Neuronal stem cell (in vitro differentiated cells): ENCODE results near the gene SART1.
A peak's percentile ranks its signal among the peaks of the same experiment; 100 is the strongest.

Experiments
- DNase-seq: peaks from one replicate; pipeline ENCODE4 v3.0.0-alpha.2; 2013; ENCODE audit warnings: low spot score
- H2AFZ ChIP-seq: one replicate; pipeline ENCODE4 v1.6.1; 2013; ENCODE audit warnings: mild to moderate bottlenecking, low read length, inconsistent platforms
- H2AK5ac ChIP-seq: 2 replicates; pipeline ENCODE4 v1.6.1; 2013; ENCODE audit warnings: low read depth, mild to moderate bottlenecking, inconsistent platforms, low read length, moderate library complexity, mixed read lengths
- H2BK120ac ChIP-seq: 2 replicates; pipeline ENCODE4 v1.6.1; 2013; ENCODE audit warnings: low read depth, mild to moderate bottlenecking, inconsistent platforms, low read length, moderate library complexity, mixed read lengths
- H2BK12ac ChIP-seq: one replicate; pipeline ENCODE4 v1.6.1; 2013; ENCODE audit warnings: low read length, inconsistent platforms
- H2BK15ac ChIP-seq: 2 replicates; pipeline ENCODE4 v1.6.1; 2013; ENCODE audit warnings: mild to moderate bottlenecking, low read length, inconsistent platforms, mixed read lengths
- H2BK5ac ChIP-seq: one replicate; pipeline ENCODE4 v1.6.1; 2013; ENCODE audit warnings: inconsistent platforms, mild to moderate bottlenecking, low read length, moderate library complexity
- H3K14ac ChIP-seq: one replicate; pipeline ENCODE4 v1.6.1; 2013; ENCODE audit warnings: low read length, inconsistent platforms
- H3K18ac ChIP-seq: 2 replicates; pipeline ENCODE4 v1.6.1; 2013; ENCODE audit warnings: low read length, inconsistent platforms
- H3K23ac ChIP-seq: 2 replicates; pipeline ENCODE4 v1.6.1; 2013; ENCODE audit warnings: low read depth, mild to moderate bottlenecking, mixed read lengths, low read length, inconsistent platforms; ENCODE audit not compliant: poor library complexity
- H3K27ac ChIP-seq: replicated peaks from 3 replicates; pipeline ENCODE4 v1.5.1; 2013; ENCODE audit warnings: low read length, inconsistent platforms
- H3K27me3 ChIP-seq, 3 experiments: 2 replicates each; pipeline ENCODE4 v1.6.1; 2013; ENCODE audit warnings: low read length in 3 of 3, mild to moderate bottlenecking in 2 of 3, inconsistent platforms in 1 of 3, low read depth in 1 of 3, mixed read lengths in 1 of 3, moderate library complexity in 1 of 3; ENCODE audit not compliant: control insufficient read depth in 3 of 3, insufficient read depth in 3 of 3
- H3K36me3 ChIP-seq, 2 donors: replicated peaks in 1 of 2; 2 replicates each; pipeline ENCODE4 v1.6.1; 2013; ENCODE audit warnings: low read length in 2 of 2; ENCODE audit not compliant: control insufficient read depth in 2 of 2, insufficient read depth in 2 of 2
- H3K4ac ChIP-seq: 2 replicates; pipeline ENCODE4 v1.6.1; 2013; ENCODE audit warnings: inconsistent platforms, mild to moderate bottlenecking, low read length, moderate library complexity
- H3K4me1 ChIP-seq, 2 donors: 1 replicate in 1 of 2; 2 replicates in 1 of 2; pipeline ENCODE4 v1.6.1; 2013; ENCODE audit warnings: low read length in 2 of 2, low read depth in 1 of 2; ENCODE audit not compliant: control insufficient read depth in 2 of 2, insufficient read depth in 1 of 2
- H3K4me2 ChIP-seq: one replicate; pipeline ENCODE4 v1.6.1; 2013; ENCODE audit warnings: mild to moderate bottlenecking, low read length, inconsistent platforms; ENCODE audit not compliant: insufficient read depth, poor library complexity, severe bottlenecking
- H3K4me3 ChIP-seq, 2 donors: 2 replicates each; pipeline ENCODE4 v1.5.1; 2013; ENCODE audit warnings: low read length in 2 of 2, mild to moderate bottlenecking in 2 of 2, inconsistent platforms in 1 of 2, moderate library complexity in 1 of 2
- H3K79me1 ChIP-seq: one replicate; pipeline ENCODE4 v1.6.1; 2013; ENCODE audit warnings: low read depth, mild to moderate bottlenecking, inconsistent platforms, low read length, moderate library complexity
- H3K9ac ChIP-seq: one replicate; pipeline ENCODE4 v1.6.1; 2013; ENCODE audit warnings: mild to moderate bottlenecking, low read depth, low read length, inconsistent platforms; ENCODE audit not compliant: poor library complexity
- H3K9me3 ChIP-seq, 2 donors: replicated peaks in 1 of 2; 2 replicates each; pipeline versions ENCODE3 to v1.6.1; 2013; ENCODE audit warnings: low read length in 2 of 2, mild to moderate bottlenecking in 2 of 2, inconsistent platforms in 1 of 2, low read depth in 1 of 2, mixed read lengths in 1 of 2, moderate library complexity in 1 of 2; ENCODE audit not compliant: control insufficient read depth in 2 of 2, insufficient read depth in 1 of 2
- H4K8ac ChIP-seq: one replicate; pipeline ENCODE4 v1.6.1; 2013; ENCODE audit warnings: low read depth, mild to moderate bottlenecking, inconsistent platforms, low read length, moderate library complexity
- H4K91ac ChIP-seq: one replicate; pipeline ENCODE4 v1.6.1; 2013; ENCODE audit warnings: low read length, low read depth, mild to moderate bottlenecking, inconsistent platforms; ENCODE audit not compliant: poor library complexity
- WGBS, 2 donors: extraction: QIAGEN DNeasy Blood & Tissue Kit; methylation state at CpG; one replicate each; pipeline ENCODE4 v1.1.7; 2013; ENCODE audit warnings: missing lambda C conversion rate in 2 of 2, mixed read lengths in 1 of 2; ENCODE audit not compliant: insufficient read length in 2 of 2, insufficient replicate concordance in 1 of 2; ENCODE audit errors: extremely low coverage in 2 of 2; 5-methylcytosine and 5-hydroxymethylcytosine counted together

Gene SART1

GRCh38 chr11:65945941-65946558 is 15.5 kb upstream of the SART1 start:
- peak overlapping the region; percentile 9 to 40 for H3K4me3 ChIP-seq
- no CpG with 5 or more reads among the region's 11 CpGs for WGBS, 2 donors
- peak overlapping the region; percentile 97 for H3K4ac ChIP-seq

GRCh38 chr11:65946655-65947054 is 14.9 kb upstream of the SART1 start:
- H3K4me2 ChIP-seq, result peak overlapping the region; percentile 2
- peak overlapping the region; percentile 98 for H2AK5ac ChIP-seq
- H3K18ac ChIP-seq, result no peak overlapping the region
- no peak overlapping the region for H3K27ac ChIP-seq
- no peak overlapping the region for H4K8ac ChIP-seq
- H3K9ac ChIP-seq, result no peak overlapping the region
- peak overlapping the region; percentile 33 for H2BK12ac ChIP-seq
- no CpG with 5 or more reads among the region's 4 CpGs for whole genome bisulfite sequencing, 2 donors
- peak overlapping the region; percentile 98 for H4K91ac ChIP-seq
- no peaks in the 10 kb centered on the region for H3K27me3 ChIP-seq
- peak overlapping the region in 1 of 2 donors; percentile 46 for H3K4me3 ChIP-seq
- H3K4ac ChIP-seq, result no peak overlapping the region
- peak overlapping the region; percentile 94 for H2BK120ac ChIP-seq
- no peak overlapping the region for H3K23ac ChIP-seq
- H3K36me3 ChIP-seq, result peaks cover 0 to 2% of the 10 kb centered on the region in 2 donors
- no peak overlapping the region for H2BK5ac ChIP-seq
- no peak overlapping the region for H3K14ac ChIP-seq
- DNase-seq, result no peak
- H3K9me3 ChIP-seq, result no peaks in the 10 kb centered on the region
- no peak overlapping the region for H2AFZ ChIP-seq
- H3K79me1 ChIP-seq, result no peaks in the 10 kb centered on the region
- H3K4me1 ChIP-seq, result peaks cover 18% of the 10 kb centered on the region in 2 donors
- peak overlapping the region; percentile 54 for H2BK15ac ChIP-seq

More at GRCh38 chr11:65945941-65946558, 15.5 kb upstream of the SART1 start:
- Histone ChIP-seq H4K8ac (no peak overlapping the region), H2AFZ (peak overlapping the region; percentile 80), H2BK5ac (peak overlapping the region; percentile 13), H3K9me3 (no peaks in the 10 kb centered on the region), H3K79me1 (no peaks in the 10 kb centered on the region), H3K27ac (peak overlapping the region; percentile 66), H2BK120ac (peak overlapping the region; percentile 69), H3K18ac (peak overlapping the region; percentile 96), H3K4me2 (peak overlapping the region; percentile 43), H3K14ac (no peak overlapping the region), H3K36me3 (peaks cover 0 to 2% of the 10 kb centered on the region in 2 donors), H3K23ac (peak overlapping the region; percentile 20), H3K9ac (peak overlapping the region; percentile 68), H3K27me3 (no peaks in the 10 kb centered on the region), H2AK5ac (peak overlapping the region; percentile 99), H4K91ac (peak overlapping the region; percentile 77), H2BK15ac (peak overlapping the region; percentile 81), H3K4me1 (peaks cover 18% of the 10 kb centered on the region in 2 donors), H2BK12ac (peak overlapping the region; percentile 86)
- no peak for DNase-seq

GRCh38 chr11:65947133-65947532 is 14.4 kb upstream of the SART1 start:
- Histone ChIP-seq H2BK120ac (peak overlapping the region; percentile 94), H3K27me3 (no peaks in the 10 kb centered on the region), H4K8ac (no peak overlapping the region), H3K4ac (no peak overlapping the region), H3K23ac (peak overlapping the region; percentile 17), H3K36me3 (peaks cover 0 to 2% of the 10 kb centered on the region in 2 donors), H3K14ac (no peak overlapping the region), H2BK5ac (peak overlapping the region; percentile 66), H3K27ac (no peak overlapping the region), H3K4me1 (peaks cover 18% of the 10 kb centered on the region in 2 donors), H2BK15ac (peak overlapping the region; percentile 54), H3K18ac (peak overlapping the region; percentile 64), H2AK5ac (peak overlapping the region; percentile 98), H3K4me2 (no peak overlapping the region), H2BK12ac (peak overlapping the region; percentile 33), H4K91ac (peak overlapping the region; percentile 98), H2AFZ (no peak overlapping the region), H3K4me3 (peak overlapping the region in 1 of 2 donors; percentile 62), H3K79me1 (no peaks in the 10 kb centered on the region), H3K9me3 (no peaks in the 10 kb centered on the region), H3K9ac (no peak overlapping the region)
- WGBS, 2 donors, result no CpG with 5 or more reads among the region's 13 CpGs
- DNase-seq, result no peak

- no peak overlapping the region for H3K4me3 ChIP-seq
- peak overlapping the region; percentile 17 for H3K23ac ChIP-seq
- H3K27me3 ChIP-seq, result no peaks in the 10 kb centered on the region
- no peak overlapping the region for H2BK15ac ChIP-seq
- no peak overlapping the region for H2BK120ac ChIP-seq
- H2AK5ac ChIP-seq, result no peak overlapping the region
- H3K27ac ChIP-seq, result no peak overlapping the region
- H3K18ac ChIP-seq, result peak overlapping the region; percentile 64
- no peak overlapping the region for H2AFZ ChIP-seq
- no peaks in the 10 kb centered on the region for H3K9me3 ChIP-seq
- H3K4ac ChIP-seq, result no peak overlapping the region
- H3K36me3 ChIP-seq, result peaks cover 0 to 2% of the 10 kb centered on the region in 2 donors
- peak overlapping the region; percentile 66 for H2BK5ac ChIP-seq
- H3K4me2 ChIP-seq, result no peak overlapping the region
- H4K91ac ChIP-seq, result no peak overlapping the region
- no peak overlapping the region for H2BK12ac ChIP-seq
- H4K8ac ChIP-seq, result no peak overlapping the region
- H3K79me1 ChIP-seq, result no peaks in the 10 kb centered on the region
- H3K14ac ChIP-seq, result no peak overlapping the region
- no peak for DNase-seq
- no CpG with 5 or more reads among the region's 12 CpGs for WGBS, 2 donors
- H3K9ac ChIP-seq, result peak overlapping the region; percentile 60
- H3K4me1 ChIP-seq, result peaks cover 18% of the 10 kb centered on the region in 2 donors
Observed at GRCh38 chr11:65947603-65948125, 13.9 kb upstream of the SART1 start.
